Measurements from ENCODE around the gene RNF175.

Gene RNF175

GRCh38 chr4:153776601-153777000 lies 16.8 kb upstream of the RNF175 start:
- H3K27ac ChIP-seq, result no peak overlapping the region
- no peak for TF ChIP-seq ZFX (IDR thresholded peaks at IDR 0.05)
- no peak for TF ChIP-seq CTCF (conservative IDR thresholded peaks at IDR 0.05)

DNA sequence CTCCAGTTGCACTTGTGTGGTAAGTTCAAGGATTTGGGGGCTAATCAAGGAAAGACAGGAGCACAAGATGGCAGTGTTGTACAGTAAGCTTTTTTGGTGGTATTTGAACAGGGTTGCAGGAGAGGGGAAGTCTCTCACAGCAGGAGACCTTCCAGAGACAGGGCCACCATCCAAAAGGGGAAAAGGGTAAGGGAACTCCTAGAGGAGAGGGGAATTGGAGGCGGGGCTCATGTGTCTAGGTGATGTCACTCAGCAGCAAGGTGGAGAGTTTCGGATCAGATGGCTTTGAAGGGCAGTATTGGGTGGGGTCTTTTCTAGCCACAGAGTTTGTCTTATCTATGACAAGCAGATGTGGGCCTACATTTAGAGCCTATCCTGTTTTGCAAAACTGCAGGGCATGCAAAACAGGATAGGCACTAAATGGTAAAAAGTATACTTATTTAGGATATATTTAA lies 13.4 kb upstream of the RNF175 start:
- TF ChIP-seq CTCF (conservative IDR thresholded peaks at IDR 0.05) (peak; percentile 25), ZFX (IDR thresholded peaks at IDR 0.05) (no peak)
- no peak overlapping the region for H3K27ac ChIP-seq

DNA sequence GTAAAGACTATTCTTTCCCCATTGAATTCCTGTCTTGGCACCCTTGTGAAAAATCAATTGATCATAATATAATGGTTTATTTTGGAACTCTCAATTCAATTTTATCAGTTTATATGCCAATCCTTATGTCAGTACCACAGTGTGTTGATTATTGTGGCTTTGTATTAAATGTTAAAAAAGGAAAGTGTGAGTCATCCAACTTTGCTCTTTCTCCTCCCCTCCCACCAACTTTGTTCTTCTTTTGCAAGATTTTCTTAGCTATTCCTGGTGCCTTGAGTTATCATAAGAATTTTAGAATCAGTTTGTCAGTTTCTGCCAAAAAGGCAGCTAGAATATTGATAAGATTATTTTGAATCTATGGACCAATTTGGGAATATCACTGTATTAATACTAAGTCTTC lies 11.2 kb upstream of the RNF175 start:
- H3K27ac ChIP-seq, result no peak overlapping the region
- TF ChIP-seq CTCF (conservative IDR thresholded peaks at IDR 0.05) (no peak), ZFX (IDR thresholded peaks at IDR 0.05) (no peak)

GRCh38 chr4:153766758-153767157 lies 6.9 kb upstream of the RNF175 start:
- TF ChIP-seq ZFX (IDR thresholded peaks at IDR 0.05), result no peak
- TF ChIP-seq CTCF (conservative IDR thresholded peaks at IDR 0.05), result no peak
- no peak overlapping the region for H3K27ac ChIP-seq

DNA sequence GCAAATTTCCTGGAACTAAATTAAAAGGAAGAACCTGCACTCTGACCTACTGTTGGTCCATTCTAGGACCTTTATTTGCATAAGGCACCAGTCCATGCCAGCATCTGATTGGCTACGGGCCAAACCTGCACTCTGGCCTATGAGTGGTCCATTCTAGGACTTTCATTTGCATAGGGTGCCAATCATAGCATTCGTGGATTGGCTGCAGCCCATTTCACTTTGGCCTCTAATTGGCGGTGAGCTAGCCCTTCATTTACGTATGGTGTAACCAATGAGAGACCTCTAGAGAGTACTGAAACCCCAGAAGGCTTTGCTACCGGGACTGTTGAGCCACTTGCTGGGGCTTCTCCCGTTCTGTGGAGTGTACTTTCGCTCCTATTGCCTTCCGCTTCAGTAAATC lies 6.1 kb upstream of the RNF175 start:
- no peak overlapping the region for H3K27ac ChIP-seq
- TF ChIP-seq ZFX (IDR thresholded peaks at IDR 0.05) (no peak), CTCF (conservative IDR thresholded peaks at IDR 0.05) (no peak)

- TF ChIP-seq ZFX (IDR thresholded peaks at IDR 0.05) (no peak), CTCF (conservative IDR thresholded peaks at IDR 0.05) (no peak)
- H3K27ac ChIP-seq, result no peak overlapping the region
Measured at GRCh38 chr4:153764601-153765368, 5.0 kb upstream of the RNF175 start.

GRCh38 chr4:153763404-153763803 lies 3.6 kb upstream of the RNF175 start:
- no peak overlapping the region for H3K27ac ChIP-seq
- TF ChIP-seq ZFX (IDR thresholded peaks at IDR 0.05) (no peak), CTCF (conservative IDR thresholded peaks at IDR 0.05) (peak; percentile 36)

Data from C4-2B (cell line).